Measurements from ENCODE around the gene RBMS3. TPM values are rescaled to one million over a fixed set of nuclear protein-coding genes. Genes with fewer than 3 reads are reported as not detected.

RBMS3 gene
- total and polyA plus RNA-seq, 12 donors: 8.7 to 90.1 (median 51.2) TPM

- Histone ChIP-seq H3K4me3 (no peak overlapping the region), H3K36me3 (replicated peaks in 1 of 2) (no peaks in the 10 kb centered on the region), H3K27ac (no peak overlapping the region), H3K9me3 (replicated peaks in 1 of 3) (no peaks in the 10 kb centered on the region), H3K4me1 (replicated peaks in 1 of 2) (no peaks in the 10 kb centered on the region), H3K27me3 (no peaks in the 10 kb centered on the region)
- TF ChIP-seq POLR2A (IDR thresholded peaks at IDR 0.05) (no peak), CTCF (IDR thresholded peaks at IDR 0.05) (no peak)
- intact Hi-C loops (cut with DNase I): no loop called here
- WGBS, 4 donors: 80 to 95% (median 89%) methylated on average over 1 of the region's 1 CpG
- no peak for DNase-seq
Observed at GRCh38 chr3:29777869-29778268, 497.0 kb downstream of the RBMS3 start.

GRCh38 chr3:29789686-29790085, 508.8 kb downstream of the RBMS3 start:
- no peak for DNase-seq
- intact Hi-C loops (cut with DNase I): no loop called here
- H3K36me3 ChIP-seq (replicated peaks in 1 of 2): no peaks in the 10 kb centered on the region

GRCh38 chr3:29796808-29797207, 515.9 kb downstream of the RBMS3 start:
- H3K9me3 ChIP-seq (replicated peaks in 1 of 3): no peaks in the 10 kb centered on the region
- TF ChIP-seq POLR2A (IDR thresholded peaks at IDR 0.05) (no peak), CTCF (IDR thresholded peaks at IDR 0.05) (no peak)
- intact Hi-C loops (cut with DNase I): no loop called here
- no peak overlapping the region for H3K4me3 ChIP-seq
- H3K36me3 ChIP-seq (replicated peaks in 1 of 2): no peaks in the 10 kb centered on the region
- DNase-seq: no peak
- 97% methylated on average over 8 of the region's 8 CpGs for WGBS, 4 donors
- H3K4me1 ChIP-seq (replicated peaks in 1 of 2): no peaks in the 10 kb centered on the region
- H3K27me3 ChIP-seq: no peaks in the 10 kb centered on the region
- H3K27ac ChIP-seq: no peak overlapping the region

More at GRCh38 chr3:29789686-29790085, 508.8 kb downstream of the RBMS3 start:
- no peak for TF ChIP-seq CTCF (IDR thresholded peaks at IDR 0.05)
- no peak for TF ChIP-seq POLR2A (IDR thresholded peaks at IDR 0.05)
- Histone ChIP-seq H3K4me3 (no peak overlapping the region), H3K4me1 (replicated peaks in 1 of 2) (no peaks in the 10 kb centered on the region), H3K27me3 (no peaks in the 10 kb centered on the region), H3K9me3 (replicated peaks in 1 of 3) (no peaks in the 10 kb centered on the region), H3K27ac (no peak overlapping the region)
- WGBS, 4 donors: 85 to 95% (median 89%) methylated on average over 1 of the region's 1 CpG

- DNase-seq: no peak
- intact Hi-C loops (cut with DNase I): no loop called here
- no peaks in the 10 kb centered on the region for H3K9me3 ChIP-seq (replicated peaks in 1 of 3)
- 77 to 96% (median 88%) methylated on average over 4 of the region's 4 CpGs for WGBS, 4 donors
- no peak overlapping the region for H3K27ac ChIP-seq
- no peaks in the 10 kb centered on the region for H3K36me3 ChIP-seq (replicated peaks in 1 of 2)
- no peaks in the 10 kb centered on the region for H3K27me3 ChIP-seq
- H3K4me3 ChIP-seq: no peak overlapping the region
- TF ChIP-seq CTCF (IDR thresholded peaks at IDR 0.05) (no peak), POLR2A (IDR thresholded peaks at IDR 0.05) (no peak)
- no peaks in the 10 kb centered on the region for H3K4me1 ChIP-seq (replicated peaks in 1 of 2)
Observed at GRCh38 chr3:29802057-29802456, 521.2 kb downstream of the RBMS3 start.
